H1 (cell line): ENCODE data around the gene TBX2. TPM values are rescaled to one million over a fixed set of nuclear protein-coding genes. Genes with fewer than 3 reads are reported as not detected.

Experiments used
- CTCF ChIA-PET: fragments of 300-600 bp; sonication (Branson Sonifier 250); formaldehyde crosslinking; loops from one replicate; lab custom pipeline; 2021; ENCODE audit not compliant: partially characterized antibody; lab: Charles Lee
- POLR2A ChIA-PET: fragments of 300-600 bp; sonication (Branson Sonifier 250); formaldehyde crosslinking; loops from one replicate; lab custom pipeline; 2021; ENCODE audit warnings: inconsistent platforms; ENCODE audit not compliant: partially characterized antibody; lab: Charles Lee
- DNase-seq, 2 experiments: peaks; one replicate each; pipeline versions ENCODE4 v3.0.0 to v3.0.0-alpha.2; 2010 to 2022; ENCODE audit warnings: low spot score in 2 of 2, low read depth in 1 of 2, mixed read lengths in 1 of 2
- FAIRE-seq: peaks from 2 replicates; lab custom pipeline; 2011; peaks lifted over from hg19 to GRCh38; lab: Jason Lieb, UNC
- H2AFZ ChIP-seq: 2 replicates; pipeline ENCODE4 v1.8.1; 2012; ENCODE audit warnings: low read length, inconsistent platforms
- H2AK5ac ChIP-seq: 2 replicates; pipeline ENCODE4 v1.6.1; 2013; ENCODE audit warnings: low read depth, low read length
- H2BK120ac ChIP-seq: replicated peaks from 2 replicates; pipeline ENCODE3; 2013; ENCODE audit warnings: low read depth, low read length, inconsistent platforms
- H2BK12ac ChIP-seq: 2 replicates; pipeline ENCODE4 v1.6.1; 2013; ENCODE audit warnings: low read depth, low read length
- H2BK15ac ChIP-seq: 2 replicates; pipeline ENCODE4 v1.6.1; 2013; ENCODE audit warnings: low read length
- H2BK20ac ChIP-seq: 2 replicates; pipeline ENCODE4 v1.6.1; 2013; ENCODE audit warnings: low read length
- H2BK5ac ChIP-seq: 2 replicates; pipeline ENCODE4 v1.6.1; 2013; ENCODE audit warnings: low read depth, low read length
- H3K14ac ChIP-seq: 2 replicates; pipeline ENCODE4 v1.6.1; 2013; ENCODE audit warnings: inconsistent platforms; ENCODE audit not compliant: insufficient read length
- H3K18ac ChIP-seq: 2 replicates; pipeline ENCODE4 v1.6.1; 2013; ENCODE audit warnings: low read length; ENCODE audit errors: extremely low read depth
- H3K23ac ChIP-seq: 2 replicates; pipeline ENCODE4 v1.6.1; 2013; ENCODE audit warnings: inconsistent platforms; ENCODE audit not compliant: insufficient read length
- H3K23me2 ChIP-seq: 2 replicates; pipeline ENCODE4 v1.6.1; 2013; ENCODE audit warnings: low read depth, low read length
- H3K27ac ChIP-seq: 2 replicates; pipeline ENCODE4 v1.6.1; 2011; ENCODE audit warnings: low read depth, low read length, inconsistent platforms
- H3K27me3 ChIP-seq, 4 experiments: replicated peaks in 1 of 4; 1 replicate in 1 of 4; 2 replicates in 3 of 4; pipeline versions ENCODE4 v1.6.1 to v1.8.1; 2011 to 2013; ENCODE audit warnings: low read length in 3 of 4, mild to moderate bottlenecking in 3 of 4, inconsistent platforms in 2 of 4, mixed read lengths in 2 of 4, moderate library complexity in 1 of 4; ENCODE audit not compliant: control insufficient read depth in 3 of 4, insufficient read depth in 3 of 4; ENCODE audit errors: extremely low read depth in 1 of 4
- H3K36me3 ChIP-seq, 4 experiments: 2 replicates each; pipeline versions ENCODE4 v1.6.1 to v1.8.1; 2011 to 2013; ENCODE audit warnings: mild to moderate bottlenecking in 4 of 4, low read length in 3 of 4, moderate library complexity in 2 of 4, control low read depth in 1 of 4, inconsistent platforms in 1 of 4; ENCODE audit not compliant: insufficient read depth in 4 of 4, control insufficient read depth in 2 of 4
- H3K4ac ChIP-seq: replicated peaks from 2 replicates; pipeline ENCODE3; 2013; ENCODE audit warnings: low read length, low read depth, mixed read lengths, inconsistent platforms; ENCODE audit not compliant: insufficient read length
- H3K4me1 ChIP-seq, 4 experiments: replicated peaks in 1 of 4; 1 replicate in 1 of 4; 2 replicates in 3 of 4; pipeline versions ENCODE4 v1.6.1 to v1.8.1; 2011 to 2013; ENCODE audit warnings: low read length in 3 of 4, inconsistent platforms in 2 of 4, mixed read lengths in 1 of 4; ENCODE audit not compliant: insufficient read depth in 4 of 4, control insufficient read depth in 3 of 4
- H3K4me2 ChIP-seq, 2 experiments: 2 replicates each; pipeline versions ENCODE4 v1.6.1 to v1.8.1; 2011 to 2013; ENCODE audit warnings: low read depth in 2 of 2, low read length in 2 of 2, control low read depth in 1 of 2, inconsistent platforms in 1 of 2, mild to moderate bottlenecking in 1 of 2; ENCODE audit not compliant: insufficient read depth in 1 of 2
- H3K4me3 ChIP-seq, 4 experiments: fragments of 200-600, 300-600 bp in 1 of 4; sonication (generic), shearing (Covaris generic), sonication (Bioruptor Twin) in 1 of 4; 2 replicates each; pipeline versions ENCODE4 v1.5.1 to v1.8.1; 2011 to 2016; ENCODE audit warnings: low read length in 4 of 4, low read depth in 3 of 4, control low read depth in 2 of 4, inconsistent platforms in 2 of 4, mild to moderate bottlenecking in 2 of 4, mixed read lengths in 1 of 4, moderate library complexity in 1 of 4; ENCODE audit not compliant: insufficient read depth in 2 of 4; ENCODE audit errors: extremely low read depth in 1 of 4
- H3K56ac ChIP-seq: replicated peaks from 2 replicates; pipeline ENCODE3; 2013; ENCODE audit warnings: low read depth, mild to moderate bottlenecking, mixed read lengths, low read length, inconsistent platforms; ENCODE audit not compliant: insufficient read length
- H3K79me1 ChIP-seq: 2 replicates; pipeline ENCODE4 v1.6.1; 2013; ENCODE audit warnings: low read depth, low read length, control low read depth
- H3K79me2 ChIP-seq, 2 experiments: 2 replicates each; pipeline versions ENCODE4 v1.6.1 to v1.8.1; 2012 to 2013; ENCODE audit warnings: low read length in 2 of 2, mild to moderate bottlenecking in 2 of 2, inconsistent platforms in 1 of 2; ENCODE audit not compliant: insufficient read depth in 2 of 2, control insufficient read depth in 1 of 2
- H3K9ac ChIP-seq, 4 experiments: replicated peaks in 1 of 4; 1 replicate in 1 of 4; 2 replicates in 3 of 4; pipeline versions ENCODE4 v1.6.1 to v1.8.1; 2011 to 2013; ENCODE audit warnings: low read depth in 3 of 4, low read length in 3 of 4, control low read depth in 2 of 4, mild to moderate bottlenecking in 2 of 4, moderate library complexity in 2 of 4, inconsistent platforms in 1 of 4; ENCODE audit errors: extremely low read depth in 1 of 4
- H3K9me3 ChIP-seq, 2 experiments: 2 replicates each; pipeline versions ENCODE4 v1.6.1 to v1.8.1; 2012 to 2013; ENCODE audit warnings: mild to moderate bottlenecking in 2 of 2, moderate library complexity in 2 of 2, control low read depth in 1 of 2, inconsistent platforms in 1 of 2, low read depth in 1 of 2, low read length in 1 of 2, mixed read lengths in 1 of 2; ENCODE audit not compliant: insufficient read depth in 2 of 2
- H4K20me1 ChIP-seq, 2 experiments: replicated peaks in 1 of 2; 2 replicates each; pipeline versions ENCODE3 to v1.8.1; 2011 to 2013; ENCODE audit warnings: inconsistent platforms in 2 of 2, low read length in 2 of 2, mild to moderate bottlenecking in 1 of 2; ENCODE audit not compliant: insufficient read depth in 2 of 2, control insufficient read depth in 1 of 2
- H4K5ac ChIP-seq: 2 replicates; pipeline ENCODE4 v1.6.1; 2013; ENCODE audit warnings: low read length, low read depth, mixed read lengths, inconsistent platforms; ENCODE audit not compliant: insufficient read length
- H4K8ac ChIP-seq: 2 replicates; pipeline ENCODE4 v1.8.0; 2013; ENCODE audit warnings: mild to moderate bottlenecking, moderate library complexity, low read length, inconsistent platforms; ENCODE audit not compliant: insufficient read depth; ENCODE audit errors: extremely low read depth
- H4K91ac ChIP-seq: replicated peaks from 2 replicates; pipeline ENCODE3; 2013; ENCODE audit warnings: low read length, mixed read lengths, inconsistent platforms; ENCODE audit not compliant: insufficient read length
- BACH1 ChIP-seq: IDR thresholded peaks from 2 replicates; pipeline ENCODE4 v1.6.1; 2012; ENCODE audit warnings: low read length, improper control_type of control experiment
- CHD2 ChIP-seq: IDR thresholded peaks from 2 replicates; pipeline ENCODE4 v1.6.1; 2012; ENCODE audit warnings: low read length, improper control_type of control experiment
- FOSL1 ChIP-seq: IDR thresholded peaks from 2 replicates; pipeline ENCODE4 v1.6.1; 2011; ENCODE audit warnings: mild to moderate bottlenecking, low read depth, low read length, moderate library complexity; ENCODE audit not compliant: insufficient read depth
- GTF2F1 ChIP-seq: IDR thresholded peaks from 2 replicates; pipeline ENCODE4 v1.6.1; 2012; ENCODE audit warnings: low read depth, low read length, improper control_type of control experiment, borderline replicate concordance
- HDAC6 ChIP-seq: IDR thresholded peaks from one replicate; pipeline ENCODE4 v1.7.1; 2012; ENCODE audit warnings: low read depth, mild to moderate bottlenecking, inconsistent platforms, low read length, moderate library complexity
- MAFK ChIP-seq: IDR thresholded peaks from 2 replicates; pipeline ENCODE4 v1.6.1; 2012; ENCODE audit warnings: low read depth, mild to moderate bottlenecking, improper control_type of control experiment, low read length
- PHF8 ChIP-seq: fragments of 200-600 bp; sonication (generic); conservative IDR thresholded peaks from 2 replicates; pipeline ENCODE4 v1.7.1; 2012; ENCODE audit warnings: low read depth, mild to moderate bottlenecking, inconsistent platforms, low read length, moderate library complexity
- POLR2AphosphoS5 ChIP-seq: IDR thresholded peaks from 2 replicates; pipeline ENCODE4 v1.6.1; 2011; ENCODE audit warnings: low read depth, low read length
- YY1 ChIP-seq: IDR thresholded peaks from 2 replicates; pipeline ENCODE4 v1.6.1; 2011; ENCODE audit warnings: low read depth, mild to moderate bottlenecking, low read length
- WGBS, 2 experiments: shearing (Covaris generic) in 1 of 2; methylation state at CpG; one replicate each; pipeline versions ENCODE4 v1.1.6 to v1.1.7; 2013 to 2015; ENCODE audit warnings: low lambda C conversion rate in 2 of 2, mixed read lengths in 2 of 2, inconsistent platforms in 1 of 2, low coverage in 1 of 2, missing lambda C conversion rate in 1 of 2; ENCODE audit not compliant: insufficient replicate concordance in 2 of 2, insufficient coverage in 1 of 2, insufficient read length in 1 of 2; ENCODE audit errors: extremely low coverage in 1 of 2, missing lambda C conversion rate in 1 of 2; 5-methylcytosine and 5-hydroxymethylcytosine counted together
- polyA plus RNA-seq, 7 experiments: library from polyadenylated mRNA; depleted of rRNA in 3 of 7; stranded (reverse) in 5 of 7; unstranded in 2 of 7; fragments of >200 nt in 5 of 7; fragments of 200-250 nt in 2 of 7; gene quantifications; 1 replicate in 5 of 7; 2 replicates in 1 of 7; 4 replicates in 1 of 7; pipeline versions ENCODE4 v1.2.1 to v1.2.3, GENCODE V29; 2011 to 2013; ENCODE audit warnings: missing spikeins in 2 of 7, mixed read lengths in 2 of 7
- total RNA-seq: library from RNA; stranded (reverse); fragmentation: NEBNext Ultra II Directional; extraction: Animal tissue kit (Norgen Biotek cat#: 25700); gene quantifications from 2 replicates; pipeline ENCODE4 v1.2.1, GENCODE V29; 2021
- TF ChIP-seq, protein P1 (sequence below), 3 experiments: IDR thresholded peaks; 1 replicate in 2 of 3; 2 replicates in 1 of 3; pipeline versions ENCODE4 v1.5.1 to v1.6.1; 2011; ENCODE audit warnings: low read length in 3 of 3, mild to moderate bottlenecking in 3 of 3, inconsistent platforms in 2 of 3, low read depth in 1 of 3, moderate library complexity in 1 of 3; ENCODE audit not compliant: insufficient read depth in 1 of 3; ENCODE audit errors: control extremely low read depth in 1 of 3
- TF ChIP-seq, protein P2 (sequence below): IDR thresholded peaks from 2 replicates; pipeline ENCODE4 v1.6.1; 2012; ENCODE audit warnings: inconsistent platforms

The TBX2 gene
- total and polyA plus RNA-seq, 2 of the 8 experiments (the other 6 are each of a cell fraction or from before 2014, with no cell fraction given) = not detected

DNA sequence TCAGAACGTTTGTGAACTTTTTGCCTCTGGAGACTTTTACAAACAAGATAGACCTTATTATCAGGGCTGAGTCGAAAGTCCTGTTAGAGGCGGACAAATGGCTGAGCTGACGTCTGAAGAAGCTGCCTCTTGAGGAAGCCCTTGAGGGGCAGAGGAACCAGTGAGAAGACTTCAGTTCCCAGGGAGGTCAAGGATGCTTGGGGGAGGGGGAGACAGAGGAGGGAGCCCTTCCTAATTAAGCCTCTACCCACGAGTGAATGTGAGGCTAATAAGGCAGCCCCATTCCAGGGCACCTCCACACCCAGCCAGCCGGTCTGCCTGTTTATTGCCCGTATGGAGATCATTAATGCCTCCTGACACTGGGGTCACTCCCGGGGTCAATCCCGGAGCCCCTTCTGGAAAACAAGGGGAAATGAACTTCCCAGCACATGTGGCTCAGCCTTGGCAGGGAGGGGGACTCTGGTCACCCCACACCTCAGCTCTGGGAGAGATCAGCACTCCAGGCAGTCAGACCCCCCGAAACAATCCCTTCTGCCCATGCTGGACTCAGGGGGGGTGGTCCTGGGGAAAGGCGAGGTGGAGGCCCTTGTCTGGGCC lies 43.3 kb downstream of the TBX2 start:
- H3K56ac ChIP-seq = no peak overlapping the region
- no peak overlapping the region for H2BK120ac ChIP-seq
- H3K23me2 ChIP-seq = no peaks in the 10 kb centered on the region
- ChIA-PET POLR2A (interaction anchor here (0.7 to 1.1 kb wide), 2 partner anchors 21 to 437 kb away, joined by 3 read pairs; no protein-coding TSS in a partner anchor), CTCF (interaction anchor here (0.7 to 3.9 kb wide), 8 partner anchors 8 to 471 kb away, joined by 3 to 19 read pairs (median 4); no protein-coding TSS in a partner anchor)
- H3K27me3 ChIP-seq = peaks cover 0 to 5% (median 3%) of the 10 kb centered on the region in 4 experiments; a peak in 4 of 7 replicates
- no peaks in the 10 kb centered on the region for H3K79me2 ChIP-seq
- FAIRE-seq (no peak), DNase-seq (peak in 1 of 2 experiments; percentile 41)
- H3K4ac ChIP-seq = no peak overlapping the region
- H2BK20ac ChIP-seq = no peak overlapping the region
- no peak overlapping the region for H3K23ac ChIP-seq
- H3K4me1 ChIP-seq = 0 out of 7 replicates have a peak, but pooled peaks cover 0 to 3% (median 0%) of the 10 kb centered on the region in 4 experiments
- no peak overlapping the region for H2BK15ac ChIP-seq
- no peak overlapping the region for H3K14ac ChIP-seq
- no peak overlapping the region for H3K27ac ChIP-seq
- no peak overlapping the region; the same call in 1 of the 2 replicates for H3K18ac ChIP-seq
- no peak overlapping the region for H3K4me2 ChIP-seq
- no peak overlapping the region for H2BK5ac ChIP-seq
- H4K20me1 ChIP-seq = no peaks in the 10 kb centered on the region
- H3K9me3 ChIP-seq = no peaks in the 10 kb centered on the region
- H3K4me3 ChIP-seq = no peak overlapping the region
- no peaks in the 10 kb centered on the region for H3K36me3 ChIP-seq
- no peak overlapping the region for H2AK5ac ChIP-seq
- no peaks in the 10 kb centered on the region for H3K79me1 ChIP-seq
- no peak overlapping the region for H2AFZ ChIP-seq
- no peak overlapping the region for H4K91ac ChIP-seq
- no peak overlapping the region for H4K8ac ChIP-seq
- WGBS, 2 experiments = 87% methylated on average over 11 of the region's 11 CpGs; no CpG with 5 or more reads in 1 of the 2 experiments
- H3K9ac ChIP-seq = no peak overlapping the region
- no peak overlapping the region for H4K5ac ChIP-seq
- no peak overlapping the region for H2BK12ac ChIP-seq
- TF ChIP-seq, protein P1, sequence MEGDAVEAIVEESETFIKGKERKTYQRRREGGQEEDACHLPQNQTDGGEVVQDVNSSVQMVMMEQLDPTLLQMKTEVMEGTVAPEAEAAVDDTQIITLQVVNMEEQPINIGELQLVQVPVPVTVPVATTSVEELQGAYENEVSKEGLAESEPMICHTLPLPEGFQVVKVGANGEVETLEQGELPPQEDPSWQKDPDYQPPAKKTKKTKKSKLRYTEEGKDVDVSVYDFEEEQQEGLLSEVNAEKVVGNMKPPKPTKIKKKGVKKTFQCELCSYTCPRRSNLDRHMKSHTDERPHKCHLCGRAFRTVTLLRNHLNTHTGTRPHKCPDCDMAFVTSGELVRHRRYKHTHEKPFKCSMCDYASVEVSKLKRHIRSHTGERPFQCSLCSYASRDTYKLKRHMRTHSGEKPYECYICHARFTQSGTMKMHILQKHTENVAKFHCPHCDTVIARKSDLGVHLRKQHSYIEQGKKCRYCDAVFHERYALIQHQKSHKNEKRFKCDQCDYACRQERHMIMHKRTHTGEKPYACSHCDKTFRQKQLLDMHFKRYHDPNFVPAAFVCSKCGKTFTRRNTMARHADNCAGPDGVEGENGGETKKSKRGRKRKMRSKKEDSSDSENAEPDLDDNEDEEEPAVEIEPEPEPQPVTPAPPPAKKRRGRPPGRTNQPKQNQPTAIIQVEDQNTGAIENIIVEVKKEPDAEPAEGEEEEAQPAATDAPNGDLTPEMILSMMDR (IDR thresholded peaks at IDR 0.05; ENCODE audit: control extremely low read depth in 1 of 3, insufficient read depth in 1 of 3, low read depth in 1 of 3, low read length in 3 of 3) = no peak
- no peak for TF ChIP-seq HDAC6
- TF ChIP-seq PHF8 = no peak
- TF ChIP-seq BACH1 = no peak
- no peak for TF ChIP-seq GTF2F1
- no peak for TF ChIP-seq YY1
- TF ChIP-seq FOSL1 = no peak
- no peak for TF ChIP-seq CHD2
- TF ChIP-seq POLR2AphosphoS5 = no peak
- TF ChIP-seq, protein P2, sequence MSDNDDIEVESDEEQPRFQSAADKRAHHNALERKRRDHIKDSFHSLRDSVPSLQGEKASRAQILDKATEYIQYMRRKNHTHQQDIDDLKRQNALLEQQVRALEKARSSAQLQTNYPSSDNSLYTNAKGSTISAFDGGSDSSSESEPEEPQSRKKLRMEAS = no peak
- TF ChIP-seq MAFK = no peak
